ENCODE measurements around the gene PALLD. TPM values are rescaled to one million over a fixed set of nuclear protein-coding genes. Genes with fewer than 3 reads are reported as not detected.

Gene PALLD
- total RNA-seq, 1 experiment from 2014 or later: 166 TPM

DNA sequence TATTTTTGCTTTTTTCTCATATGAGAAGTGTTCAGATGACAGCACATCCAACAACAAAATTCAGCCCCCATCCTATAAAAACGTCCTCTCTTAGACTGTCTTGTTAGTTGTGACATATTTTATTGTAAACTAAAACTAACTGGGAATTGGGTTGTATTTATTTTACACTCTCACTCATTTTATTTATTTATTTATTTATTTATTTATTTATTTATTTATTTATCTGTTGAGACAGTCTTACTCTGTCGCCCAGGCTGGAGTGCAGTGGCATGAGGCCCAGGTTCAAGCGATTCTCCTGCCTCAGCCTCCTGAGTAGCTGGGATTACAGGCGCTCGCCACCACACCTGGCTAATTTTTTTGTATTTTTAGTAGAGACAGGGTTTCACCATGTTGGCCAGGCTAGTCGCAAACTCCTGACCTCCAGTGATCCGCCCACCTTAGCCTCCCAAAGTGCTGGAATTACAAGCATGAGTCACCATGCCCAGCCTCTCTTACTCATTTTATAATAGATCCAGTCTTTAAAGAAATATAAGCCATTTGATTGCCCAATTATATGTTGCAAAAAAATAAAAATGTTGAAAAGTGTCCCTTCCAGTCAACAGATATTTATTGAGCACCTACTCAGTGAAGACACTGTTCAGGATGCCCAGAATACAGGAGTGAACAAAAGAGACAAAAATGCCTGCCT is 44.6 kb downstream of the PALLD start:
- H3K27ac ChIP-seq (ENCODE audit: low read depth, low read length): peak overlapping the region; percentile 89
- H3K9ac ChIP-seq (ENCODE audit: low read length): peak overlapping the region; percentile 61
- peak; percentile 76 for DNase-seq (ENCODE audit: low read depth, low spot score)
- no peaks in the 10 kb centered on the region for H3K9me2 ChIP-seq (ENCODE audit: insufficient read depth)
- H3K79me2 ChIP-seq (ENCODE audit: insufficient read depth, low read length): peaks cover 15% of the 10 kb centered on the region; the same call in 1 of the 2 replicates
- H3K4me1 ChIP-seq (ENCODE audit: control insufficient read depth in 1 of 2, insufficient read depth in 2 of 2, low read length in 2 of 2): peaks cover 59 to 99% of the 10 kb centered on the region in 2 experiments
- H3K36me3 ChIP-seq (ENCODE audit: control insufficient read depth in 1 of 2, insufficient read depth in 2 of 2, low read length in 2 of 2): no peaks in the 10 kb centered on the region
- H2AFZ ChIP-seq (ENCODE audit: low read depth, low read length, poor library complexity, severe bottlenecking): no peak overlapping the region
- H3K9me3 ChIP-seq (ENCODE audit: control insufficient read depth in 1 of 2, insufficient read depth in 1 of 2, low read depth in 1 of 2, low read length in 2 of 2): no peaks in the 10 kb centered on the region
- ChIA-PET RAD21 (ENCODE audit: low non-redundant PET in 1 of 2, low total read pairs in 2 of 2, uncharacterized antibody in 2 of 2, unreplicated experiment in 2 of 2) (no interaction called here), CTCF (no interaction called here), POLR2A (interaction anchor here (0.6 to 2.4 kb wide), 3 partner anchors 10 to 526 kb away, joined by 4 to 8 read pairs (median 5); no protein-coding TSS in a partner anchor)
- H3K4me3 ChIP-seq (replicated peaks in 1 of 2; ENCODE audit: low read depth in 1 of 2, low read length in 2 of 2): peak overlapping the region in 1 of 2 experiments; percentile 40; a peak in 2 of 4 replicates
- no TSS peak for BruUV-seq (replicated peaks)
- intact Hi-C loops (cut with micrococcal nuclease): loop anchor here (2.0 to 5.0 kb wide), 2 partner anchors 55 to 459 kb away; no protein-coding TSS in a partner anchor
- H3K27me3 ChIP-seq (ENCODE audit: insufficient read depth, low read length): no peaks in the 10 kb centered on the region
- no peaks in the 10 kb centered on the region for H4K20me1 ChIP-seq (ENCODE audit: insufficient read depth)
- TF ChIP-seq, protein P1, sequence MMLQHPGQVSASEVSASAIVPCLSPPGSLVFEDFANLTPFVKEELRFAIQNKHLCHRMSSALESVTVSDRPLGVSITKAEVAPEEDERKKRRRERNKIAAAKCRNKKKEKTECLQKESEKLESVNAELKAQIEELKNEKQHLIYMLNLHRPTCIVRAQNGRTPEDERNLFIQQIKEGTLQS (IDR thresholded peaks at IDR 0.05): no peak
- TF ChIP-seq POLR2AphosphoS5 (IDR thresholded peaks at IDR 0.05; ENCODE audit: low read depth, low read length) (0 out of 2 replicates have a peak, but pooled peaks have one; percentile 11), ZFX (IDR thresholded peaks at IDR 0.05) (no peak)
- TF ChIP-seq, protein P2, sequence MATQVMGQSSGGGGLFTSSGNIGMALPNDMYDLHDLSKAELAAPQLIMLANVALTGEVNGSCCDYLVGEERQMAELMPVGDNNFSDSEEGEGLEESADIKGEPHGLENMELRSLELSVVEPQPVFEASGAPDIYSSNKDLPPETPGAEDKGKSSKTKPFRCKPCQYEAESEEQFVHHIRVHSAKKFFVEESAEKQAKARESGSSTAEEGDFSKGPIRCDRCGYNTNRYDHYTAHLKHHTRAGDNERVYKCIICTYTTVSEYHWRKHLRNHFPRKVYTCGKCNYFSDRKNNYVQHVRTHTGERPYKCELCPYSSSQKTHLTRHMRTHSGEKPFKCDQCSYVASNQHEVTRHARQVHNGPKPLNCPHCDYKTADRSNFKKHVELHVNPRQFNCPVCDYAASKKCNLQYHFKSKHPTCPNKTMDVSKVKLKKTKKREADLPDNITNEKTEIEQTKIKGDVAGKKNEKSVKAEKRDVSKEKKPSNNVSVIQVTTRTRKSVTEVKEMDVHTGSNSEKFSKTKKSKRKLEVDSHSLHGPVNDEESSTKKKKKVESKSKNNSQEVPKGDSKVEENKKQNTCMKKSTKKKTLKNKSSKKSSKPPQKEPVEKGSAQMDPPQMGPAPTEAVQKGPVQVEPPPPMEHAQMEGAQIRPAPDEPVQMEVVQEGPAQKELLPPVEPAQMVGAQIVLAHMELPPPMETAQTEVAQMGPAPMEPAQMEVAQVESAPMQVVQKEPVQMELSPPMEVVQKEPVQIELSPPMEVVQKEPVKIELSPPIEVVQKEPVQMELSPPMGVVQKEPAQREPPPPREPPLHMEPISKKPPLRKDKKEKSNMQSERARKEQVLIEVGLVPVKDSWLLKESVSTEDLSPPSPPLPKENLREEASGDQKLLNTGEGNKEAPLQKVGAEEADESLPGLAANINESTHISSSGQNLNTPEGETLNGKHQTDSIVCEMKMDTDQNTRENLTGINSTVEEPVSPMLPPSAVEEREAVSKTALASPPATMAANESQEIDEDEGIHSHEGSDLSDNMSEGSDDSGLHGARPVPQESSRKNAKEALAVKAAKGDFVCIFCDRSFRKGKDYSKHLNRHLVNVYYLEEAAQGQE (IDR thresholded peaks at IDR 0.05; ENCODE audit: low read depth): no peak
- ATAC-seq: peak; percentile 58
- H3K4me2 ChIP-seq (ENCODE audit: low read length): peak overlapping the region; percentile 71
